Keratinocyte (primary cell): ENCODE results near the gene MALSU1. TPM values are rescaled to one million over a fixed set of nuclear protein-coding genes. Genes with fewer than 3 reads are reported as not detected.

Experiments
- DNase-seq: peaks from one replicate; pipeline ENCODE4 v3.0.0-alpha.2; 2011; ENCODE audit warnings: low read depth, missing footprints, low spot score
- FAIRE-seq: peaks from 2 replicates; lab custom pipeline; 2011; peaks lifted over from hg19 to GRCh38; lab: Jason Lieb, UNC
- H2AFZ ChIP-seq: 2 replicates; pipeline ENCODE4 v1.6.0; 2012; ENCODE audit warnings: low read length, control low read depth, inconsistent platforms; ENCODE audit not compliant: control insufficient read depth
- H3K27ac ChIP-seq: 2 replicates; pipeline ENCODE4 v1.5.1; 2011; ENCODE audit warnings: low read length; ENCODE audit not compliant: control insufficient read depth, insufficient read depth
- H3K27me3 ChIP-seq: 3 replicates; pipeline ENCODE4 v1.6.0; 2011; ENCODE audit warnings: low read length; ENCODE audit not compliant: control insufficient read depth, insufficient read depth; ENCODE audit errors: extremely low read depth
- H3K36me3 ChIP-seq, 2 experiments: 2 replicates in 1 of 2; 3 replicates in 1 of 2; pipeline ENCODE4 v1.5.1; 2011; ENCODE audit warnings: low read length in 2 of 2, mild to moderate bottlenecking in 1 of 2; ENCODE audit not compliant: control insufficient read depth in 2 of 2, insufficient read depth in 2 of 2; ENCODE audit errors: extremely low read depth in 1 of 2
- H3K4me1 ChIP-seq: 3 replicates; pipeline ENCODE4 v1.5.1; 2011; ENCODE audit warnings: low read length; ENCODE audit not compliant: control insufficient read depth, insufficient read depth; ENCODE audit errors: extremely low read depth
- H3K4me2 ChIP-seq: 3 replicates; pipeline ENCODE4 v1.6.0; 2011; ENCODE audit warnings: low read depth, low read length; ENCODE audit not compliant: control insufficient read depth, insufficient read depth; ENCODE audit errors: extremely low read depth
- H3K4me3 ChIP-seq, 3 experiments: fragments of 200-600 bp in 1 of 3; sonication (generic) in 1 of 3; 2 replicates in 2 of 3; 3 replicates in 1 of 3; pipeline ENCODE4 v1.5.1; 2011 to 2016; ENCODE audit warnings: low read length in 3 of 3, mild to moderate bottlenecking in 3 of 3, control low read depth in 2 of 3, inconsistent platforms in 1 of 3, low read depth in 1 of 3, mixed read lengths in 1 of 3, mixed run types in 1 of 3, moderate library complexity in 1 of 3; ENCODE audit not compliant: control insufficient read depth in 2 of 3, insufficient read depth in 2 of 3; ENCODE audit errors: extremely low read depth in 1 of 3
- H3K79me2 ChIP-seq: 2 replicates; pipeline ENCODE4 v1.6.0; 2012; ENCODE audit warnings: low read length; ENCODE audit not compliant: control insufficient read depth, insufficient read depth
- H3K9ac ChIP-seq: 3 replicates; pipeline ENCODE4 v1.6.0; 2011; ENCODE audit warnings: low read length; ENCODE audit not compliant: control insufficient read depth, insufficient read depth; ENCODE audit errors: extremely low read depth
- H3K9me1 ChIP-seq: 3 replicates; pipeline ENCODE4 v1.6.0; 2011; ENCODE audit warnings: low read length; ENCODE audit not compliant: control insufficient read depth, insufficient read depth; ENCODE audit errors: extremely low read depth
- H3K9me3 ChIP-seq: 2 replicates; pipeline ENCODE4 v1.5.1; 2012; ENCODE audit warnings: low read depth, low read length; ENCODE audit not compliant: control insufficient read depth
- H4K20me1 ChIP-seq: 3 replicates; pipeline ENCODE4 v1.6.0; 2011; ENCODE audit warnings: low read length; ENCODE audit not compliant: control insufficient read depth, insufficient read depth; ENCODE audit errors: extremely low read depth
- CTCF ChIP-seq, 3 experiments: IDR thresholded peaks in 1 of 3; conservative IDR thresholded peaks in 1 of 3; optimal IDR thresholded peaks in 1 of 3; 2 replicates in 2 of 3; 3 replicates in 1 of 3; pipeline versions ENCODE3 to v1.5.1; 2011; ENCODE audit warnings: low read length in 3 of 3, mild to moderate bottlenecking in 3 of 3, moderate library complexity in 2 of 3, control low read depth in 1 of 3, inconsistent platforms in 1 of 3; ENCODE audit not compliant: insufficient read depth in 2 of 3; ENCODE audit errors: extremely low read depth in 1 of 3
- EZH2 ChIP-seq: IDR thresholded peaks from one replicate; pipeline ENCODE4 v1.6.1; 2012; ENCODE audit warnings: inconsistent platforms, mild to moderate bottlenecking, low read length, moderate library complexity
- dilution Hi-C: fragments of 300-500 bp; cut with MboI; formaldehyde crosslinking; loops from one replicate; pipeline ENCODE4 v1.7.0; 2020; ENCODE audit warnings: low sequenced_read_pairs; ENCODE audit not compliant: extremely low pct_ligation_motif_present
- polyA plus RNA-seq, 5 experiments: library from polyadenylated mRNA; depleted of rRNA in 3 of 5; stranded (reverse) in 3 of 5; stranded (forward) in 1 of 5; unstranded in 1 of 5; fragments of >200 nt; gene quantifications; 1 replicate in 1 of 5; 2 replicates in 3 of 5; 3 replicates in 1 of 5; pipeline versions ENCODE4 v1.2.1 to v1.2.3, GENCODE V29; 2011 to 2012; ENCODE audit warnings: missing spikeins in 2 of 5, low read depth in 1 of 5, low replicate concordance in 1 of 5

The MALSU1 gene
- polyA plus RNA-seq, 1 donor (not counting 4 experiments of a cell fraction or from before 2014, with no cell fraction given) = 67.8 TPM

- Histone ChIP-seq H4K20me1 (no peaks in the 10 kb centered on the region), H3K36me3 (peaks cover 5 to 11% of the 10 kb centered on the region in 2 experiments), H3K4me1 (peaks cover 3% of the 10 kb centered on the region), H3K79me2 (no peaks in the 10 kb centered on the region), H3K9me1 (no peaks in the 10 kb centered on the region), H3K4me3 (no peak overlapping the region), H3K27ac (no peak overlapping the region), H3K27me3 (no peaks in the 10 kb centered on the region), H3K9ac (no peak overlapping the region), H2AFZ (no peak overlapping the region), H3K9me3 (no peaks in the 10 kb centered on the region), H3K4me2 (no peak overlapping the region)
- DNase-seq (no peak), FAIRE-seq (no peak)
- no peak for TF ChIP-seq EZH2
- TF ChIP-seq CTCF (optimal IDR thresholded peaks at IDR 0.05 in 1 of 3, IDR thresholded peaks at IDR 0.05 in 1 of 3, conservative IDR thresholded peaks at IDR 0.05 in 1 of 3; ENCODE audit: extremely low read depth in 1 of 3, insufficient read depth in 2 of 3, low read length in 3 of 3) = no peak
- dilution Hi-C loops = no loop called here
Measured at GRCh38 chr7:23341846-23342598, 42.9 kb downstream of the MALSU1 start.

- Histone ChIP-seq H3K4me3 (no peak overlapping the region), H2AFZ (no peak overlapping the region), H3K9me3 (no peaks in the 10 kb centered on the region), H3K9ac (no peak overlapping the region), H3K36me3 (peaks cover 2 to 11% of the 10 kb centered on the region in 2 experiments), H3K79me2 (no peaks in the 10 kb centered on the region), H4K20me1 (no peaks in the 10 kb centered on the region), H3K4me1 (peaks cover 13% of the 10 kb centered on the region), H3K9me1 (no peaks in the 10 kb centered on the region), H3K27me3 (no peaks in the 10 kb centered on the region), H3K4me2 (no peak overlapping the region), H3K27ac (no peak overlapping the region)
- DNase-seq (no peak), FAIRE-seq (no peak)
- TF ChIP-seq EZH2 (no peak), CTCF (optimal IDR thresholded peaks at IDR 0.05 in 1 of 3, IDR thresholded peaks at IDR 0.05 in 1 of 3, conservative IDR thresholded peaks at IDR 0.05 in 1 of 3; ENCODE audit: extremely low read depth in 1 of 3, insufficient read depth in 2 of 3, low read length in 3 of 3) (no peak)
- dilution Hi-C loops = no loop called here
Measured at GRCh38 chr7:23343102-23343501, 44.0 kb downstream of the MALSU1 start.
